WTC11 (cell line): ENCODE results near the gene KLF11.

Source experiments
- CBFB ChIP-seq: sonication (generic); formaldehyde crosslinking; IDR thresholded peaks from 2 replicates; pipeline ENCODE4 v1.8.1; 2022; ENCODE audit warnings: mild to moderate bottlenecking, low read depth, missing genetic modification reagents
- CTCF ChIP-seq: fragments of 200-600 bp; IDR thresholded peaks from 2 replicates; pipeline ENCODE4 v1.8.0; 2022; ENCODE audit warnings: antibody characterized with exemption
- KAT7 ChIP-seq: sonication (generic); formaldehyde crosslinking; IDR thresholded peaks from 2 replicates; pipeline ENCODE4 v1.8.1; 2023; ENCODE audit warnings: missing genetic modification reagents, mild to moderate bottlenecking, borderline replicate concordance
- TP53 ChIP-seq: sonication (generic); formaldehyde crosslinking; IDR thresholded peaks from 2 replicates; pipeline ENCODE4 v1.8.1; 2023; ENCODE audit warnings: mild to moderate bottlenecking, missing genetic modification reagents

GRCh38 chr2:10054976-10055375 is 11.6 kb downstream of the KLF11 start:
- TF ChIP-seq CBFB (no peak), KAT7 (CRISPR knock-in tag) (no peak), TP53 (CRISPR knock-in tag) (no peak), CTCF (no peak)
